OCI-LY3 (cell line): ENCODE data around the gene TEX261.

ENCODE experiments used
- H2AFZ ChIP-seq: fragments of 200-600, 300-600 bp; shearing (Covaris generic); 2 replicates; pipeline ENCODE4 v1.6.0; 2014; ENCODE audit warnings: antibody characterized with exemption, low read depth, low read length
- H3K27ac ChIP-seq: fragments of 200-600, 300-600 bp; sonication (generic); 2 replicates; pipeline ENCODE4 v1.5.1; 2014; ENCODE audit warnings: mild to moderate bottlenecking, low read length, moderate library complexity, mixed read lengths
- H3K27me3 ChIP-seq: fragments of 200-600, 300-600 bp; sonication (generic); 2 replicates; pipeline ENCODE4 v1.6.1; 2014; ENCODE audit warnings: low read depth, low read length, mixed read lengths
- H3K36me3 ChIP-seq: fragments of 200-600, 300-600 bp; sonication (generic); replicated peaks from 2 replicates; pipeline ENCODE3; 2014; ENCODE audit warnings: low read depth, low read length, mixed read lengths
- H3K4me1 ChIP-seq: fragments of 300-600, 200-600 bp; sonication (generic); 2 replicates; pipeline ENCODE4 v1.6.1; 2014; ENCODE audit warnings: low read length, mixed read lengths
- H3K4me2 ChIP-seq: fragments of 200-600, 300-600 bp; sonication (generic); 2 replicates; pipeline ENCODE4 v1.6.1; 2014; ENCODE audit warnings: low read length, mixed read lengths
- H3K4me3 ChIP-seq: fragments of 300-600, 200-600 bp; sonication (generic); 2 replicates; pipeline ENCODE4 v1.5.1; 2014; ENCODE audit warnings: antibody characterized with exemption, mild to moderate bottlenecking, low read length, moderate library complexity
- H3K79me2 ChIP-seq: fragments of 300-600, 200-600 bp; shearing (Covaris generic); 2 replicates; pipeline ENCODE4 v1.6.1; 2014; ENCODE audit warnings: mild to moderate bottlenecking, low read length, mixed read lengths
- H3K9ac ChIP-seq: fragments of 300-600, 200-600 bp; shearing (Covaris generic); 2 replicates; pipeline ENCODE4 v1.6.0; 2014; ENCODE audit warnings: mild to moderate bottlenecking, low read length, moderate library complexity
- H3K9me3 ChIP-seq: fragments of 200-600, 300-600 bp; shearing (Covaris generic); 2 replicates; pipeline ENCODE4 v1.6.1; 2014; ENCODE audit warnings: low read length, mixed read lengths; ENCODE audit not compliant: insufficient read depth
- H4K20me1 ChIP-seq: fragments of 200-600, 300-600 bp; sonication (generic); 2 replicates; pipeline ENCODE4 v1.6.1; 2016; ENCODE audit warnings: low read length, mixed read lengths; ENCODE audit not compliant: insufficient read depth
- EZH2phosphoT487 ChIP-seq: fragments of 200-600 bp; shearing (Covaris generic); IDR thresholded peaks from 2 replicates; pipeline ENCODE4 v1.6.1; 2018; ENCODE audit warnings: antibody characterized with exemption, mixed run types, low read depth
- TF ChIP-seq, protein P1 (sequence below): fragments of 200-600, 300-600 bp; sonication (generic); IDR thresholded peaks from 2 replicates; pipeline ENCODE4 v1.5.1; 2014; ENCODE audit warnings: antibody characterized with exemption, low read length, low read depth

The TEX261 gene

DNA sequence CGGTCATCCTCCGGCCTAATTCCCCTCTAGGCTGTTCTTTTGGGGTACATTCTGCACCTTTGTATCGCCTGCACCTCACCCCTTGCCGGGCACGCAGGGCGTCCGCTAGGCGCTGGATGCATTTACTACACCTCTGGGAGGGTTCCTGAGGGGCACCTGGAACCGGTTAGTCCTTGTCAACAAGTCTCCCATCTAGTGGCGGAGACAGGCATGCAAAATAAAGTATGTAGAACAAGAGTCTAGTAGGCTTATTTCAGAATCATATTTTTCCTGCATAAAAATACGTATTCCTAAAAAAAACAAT, 705 bp upstream of the TEX261 start:
- peak overlapping the region; percentile 92 for H2AFZ ChIP-seq
- no peaks in the 10 kb centered on the region for H3K9me3 ChIP-seq
- no peak for TF ChIP-seq EZH2phosphoT487
- TF ChIP-seq, protein P1, sequence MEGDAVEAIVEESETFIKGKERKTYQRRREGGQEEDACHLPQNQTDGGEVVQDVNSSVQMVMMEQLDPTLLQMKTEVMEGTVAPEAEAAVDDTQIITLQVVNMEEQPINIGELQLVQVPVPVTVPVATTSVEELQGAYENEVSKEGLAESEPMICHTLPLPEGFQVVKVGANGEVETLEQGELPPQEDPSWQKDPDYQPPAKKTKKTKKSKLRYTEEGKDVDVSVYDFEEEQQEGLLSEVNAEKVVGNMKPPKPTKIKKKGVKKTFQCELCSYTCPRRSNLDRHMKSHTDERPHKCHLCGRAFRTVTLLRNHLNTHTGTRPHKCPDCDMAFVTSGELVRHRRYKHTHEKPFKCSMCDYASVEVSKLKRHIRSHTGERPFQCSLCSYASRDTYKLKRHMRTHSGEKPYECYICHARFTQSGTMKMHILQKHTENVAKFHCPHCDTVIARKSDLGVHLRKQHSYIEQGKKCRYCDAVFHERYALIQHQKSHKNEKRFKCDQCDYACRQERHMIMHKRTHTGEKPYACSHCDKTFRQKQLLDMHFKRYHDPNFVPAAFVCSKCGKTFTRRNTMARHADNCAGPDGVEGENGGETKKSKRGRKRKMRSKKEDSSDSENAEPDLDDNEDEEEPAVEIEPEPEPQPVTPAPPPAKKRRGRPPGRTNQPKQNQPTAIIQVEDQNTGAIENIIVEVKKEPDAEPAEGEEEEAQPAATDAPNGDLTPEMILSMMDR: peak; percentile 44
- peaks cover 20% of the 10 kb centered on the region for H3K4me1 ChIP-seq
- H4K20me1 ChIP-seq: peaks cover 9% of the 10 kb centered on the region; the same call in 1 of the 2 replicates
- peak overlapping the region; percentile 68 for H3K9ac ChIP-seq
- H3K4me2 ChIP-seq: peak overlapping the region; percentile 72
- H3K36me3 ChIP-seq: peaks cover 4% of the 10 kb centered on the region
- H3K79me2 ChIP-seq: peaks cover 20% of the 10 kb centered on the region
- no peaks in the 10 kb centered on the region for H3K27me3 ChIP-seq
- H3K4me3 ChIP-seq: peak overlapping the region; percentile 83
- peak overlapping the region; percentile 8; the same call in 1 of the 2 replicates for H3K27ac ChIP-seq

DNA sequence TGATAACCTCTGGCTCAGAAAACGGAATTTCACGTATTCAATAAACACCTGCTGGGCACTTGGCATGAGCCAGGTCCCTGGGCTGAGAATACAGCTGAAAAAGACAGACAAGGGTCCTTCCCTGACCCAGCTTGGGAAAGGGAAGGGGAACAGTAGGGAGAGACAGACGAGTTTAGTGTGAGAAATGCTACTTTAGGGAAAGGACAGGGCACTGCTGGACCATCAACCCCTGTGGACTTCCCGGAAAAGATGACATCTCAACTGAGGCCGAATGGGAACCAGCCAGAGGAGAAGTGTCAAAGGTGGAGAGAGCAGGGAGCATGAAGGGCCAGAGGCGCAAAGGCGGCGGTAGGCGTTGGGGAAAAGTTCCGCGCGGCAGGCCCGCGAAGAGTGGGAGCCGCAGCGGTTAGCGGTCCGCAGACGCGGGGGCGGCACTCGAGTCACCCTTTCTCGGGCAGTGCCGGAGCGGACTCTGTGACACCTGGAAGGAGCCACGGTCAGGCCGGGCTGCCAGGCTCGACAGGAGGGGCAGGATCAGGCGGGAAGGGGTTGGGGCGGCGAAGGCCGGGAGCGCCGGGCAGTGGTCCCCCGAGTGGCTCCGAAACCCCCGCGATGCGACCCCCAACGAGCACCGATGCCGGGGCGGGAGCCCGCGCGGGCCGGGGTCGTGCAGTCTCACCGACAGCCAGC, 519 bp downstream of the TEX261 start:
- peaks cover 9% of the 10 kb centered on the region; the same call in 1 of the 2 replicates for H4K20me1 ChIP-seq
- H3K4me3 ChIP-seq: peak overlapping the region; percentile 92
- H2AFZ ChIP-seq: no peak overlapping the region

DNA sequence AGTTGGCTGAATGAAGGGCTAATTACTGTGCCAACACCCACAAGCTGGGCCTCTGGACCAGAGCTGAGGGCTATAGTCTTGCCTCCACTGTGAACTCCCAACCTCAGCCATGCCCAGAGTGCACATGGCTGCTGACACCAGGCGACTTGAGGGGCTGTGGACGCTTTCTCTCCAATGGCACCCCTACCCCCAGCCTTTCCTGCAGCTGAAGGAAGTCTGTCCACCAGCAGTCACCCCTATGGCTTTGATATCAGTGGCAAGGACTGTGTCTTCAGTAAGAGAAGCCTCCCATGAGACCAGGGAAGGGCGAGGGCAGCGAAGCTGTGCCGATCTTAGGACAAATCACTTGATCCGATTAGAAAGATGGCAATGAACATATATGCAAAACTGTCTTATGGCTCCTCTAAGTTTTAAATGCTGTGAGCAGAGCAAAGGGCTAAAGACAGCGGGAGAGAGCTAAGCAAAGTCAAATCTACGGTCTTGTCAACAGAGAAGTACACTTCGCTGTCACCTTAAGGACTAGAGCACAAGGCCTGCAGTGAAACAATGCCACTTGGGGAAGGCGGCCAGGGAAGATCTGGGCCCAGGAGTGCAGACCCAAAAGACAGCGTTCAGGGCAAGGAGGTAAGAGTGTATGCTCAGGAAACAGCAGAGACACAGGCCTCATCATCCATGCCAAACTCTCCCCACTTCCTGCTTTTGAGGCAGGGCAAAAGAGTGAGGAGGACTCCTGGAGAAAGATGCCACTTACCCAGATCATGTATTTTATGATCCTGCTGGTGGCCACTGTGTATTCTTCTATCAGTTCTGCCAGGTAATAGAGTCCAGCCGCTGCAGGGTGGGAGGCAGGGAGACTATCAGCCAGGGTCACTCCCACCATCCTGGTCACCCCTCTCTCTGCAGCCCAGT, 1.5 kb downstream of the TEX261 start:
- Histone ChIP-seq H2AFZ (no peak overlapping the region), H3K27ac (no peak overlapping the region), H3K79me2 (peaks cover 20% of the 10 kb centered on the region), H3K36me3 (peaks cover 4% of the 10 kb centered on the region), H3K27me3 (no peaks in the 10 kb centered on the region), H3K9ac (peak overlapping the region; percentile 84), H3K4me2 (peak overlapping the region; percentile 99), H3K4me1 (peaks cover 19% of the 10 kb centered on the region), H3K4me3 (peak overlapping the region; percentile 92), H4K20me1 (peaks cover 9% of the 10 kb centered on the region; the same call in 1 of the 2 replicates), H3K9me3 (no peaks in the 10 kb centered on the region)
- TF ChIP-seq, protein P1: no peak
- TF ChIP-seq EZH2phosphoT487: no peak

More for the DNA sequence above, 519 bp downstream of the TEX261 start:
- Histone ChIP-seq H3K27me3 (no peaks in the 10 kb centered on the region), H3K36me3 (peaks cover 4% of the 10 kb centered on the region), H3K4me2 (peak overlapping the region; percentile 99), H3K9ac (peak overlapping the region; percentile 84), H3K9me3 (no peaks in the 10 kb centered on the region), H3K79me2 (peaks cover 20% of the 10 kb centered on the region), H3K4me1 (peaks cover 19% of the 10 kb centered on the region), H3K27ac (0 out of 2 replicates have a peak overlapping the region, but pooled peaks have one; percentile 2)
- no peak for TF ChIP-seq EZH2phosphoT487
- TF ChIP-seq, protein P1: no peak

DNA sequence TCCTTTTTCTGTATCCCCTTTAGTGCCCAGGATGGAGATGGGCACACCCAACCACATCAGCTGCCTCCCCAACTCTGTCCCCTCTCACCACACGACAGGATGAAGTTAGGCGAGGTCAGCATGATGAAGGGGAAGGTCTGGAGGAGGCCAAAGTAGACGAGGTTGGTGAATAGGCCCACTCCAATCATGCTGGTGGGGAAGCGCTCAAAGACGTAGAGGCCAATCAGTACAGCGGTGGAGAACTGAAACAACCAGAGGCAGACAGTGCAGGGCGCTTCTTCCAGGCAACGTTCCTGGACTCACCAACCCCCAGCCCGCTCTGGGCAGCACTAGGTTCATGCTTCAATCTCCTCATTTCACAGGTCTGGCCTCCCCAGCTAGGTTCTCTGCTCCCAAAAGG, 2.9 kb downstream of the TEX261 start:
- no peaks in the 10 kb centered on the region for H3K9me3 ChIP-seq
- TF ChIP-seq, protein P1: no peak
- TF ChIP-seq EZH2phosphoT487: no peak

More for the DNA sequence above, 2.9 kb downstream of the TEX261 start:
- H3K4me1 ChIP-seq: peaks cover 19% of the 10 kb centered on the region
- no peaks in the 10 kb centered on the region for H3K27me3 ChIP-seq
- peaks cover 9% of the 10 kb centered on the region; the same call in 1 of the 2 replicates for H4K20me1 ChIP-seq
- H3K4me2 ChIP-seq: no peak overlapping the region
- H3K79me2 ChIP-seq: peaks cover 20% of the 10 kb centered on the region
- H3K4me3 ChIP-seq: no peak overlapping the region
- no peak overlapping the region for H3K27ac ChIP-seq
- H3K9ac ChIP-seq: no peak overlapping the region
- peaks cover 7% of the 10 kb centered on the region for H3K36me3 ChIP-seq
- H2AFZ ChIP-seq: no peak overlapping the region
